ENCODE data around the gene SERINC3.
"Not testable (repeated sequence)": the region's sequence is repeated elsewhere in the genome, so short reads cannot be mapped to it uniquely, and the experiment has no call there.

SERINC3 gene

GRCh38 chr20:44489931-44490330 is 31.9 kb downstream of the SERINC3 start:
- no peak for DNase-seq

DNA sequence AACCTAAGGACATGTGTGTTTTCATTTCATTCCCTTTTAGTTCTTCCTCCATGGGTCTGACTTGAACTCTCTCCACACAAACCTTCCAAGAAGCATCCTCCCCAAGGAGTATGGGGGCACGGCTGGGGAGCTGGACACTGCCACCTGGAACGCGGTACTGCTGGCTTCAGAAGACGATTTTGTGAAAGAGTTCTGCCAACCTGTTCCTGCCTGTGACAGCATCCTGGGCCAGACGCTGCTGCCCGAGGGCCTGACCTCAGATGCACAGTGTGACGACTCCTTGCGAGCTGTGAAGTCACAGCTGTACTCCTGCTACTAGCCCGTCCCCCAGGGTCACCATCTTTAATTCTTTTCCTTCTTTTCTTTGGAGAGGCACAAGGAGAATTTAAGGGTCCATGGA is 32.6 kb downstream of the SERINC3 start:
- DNase-seq: no peak

DNA sequence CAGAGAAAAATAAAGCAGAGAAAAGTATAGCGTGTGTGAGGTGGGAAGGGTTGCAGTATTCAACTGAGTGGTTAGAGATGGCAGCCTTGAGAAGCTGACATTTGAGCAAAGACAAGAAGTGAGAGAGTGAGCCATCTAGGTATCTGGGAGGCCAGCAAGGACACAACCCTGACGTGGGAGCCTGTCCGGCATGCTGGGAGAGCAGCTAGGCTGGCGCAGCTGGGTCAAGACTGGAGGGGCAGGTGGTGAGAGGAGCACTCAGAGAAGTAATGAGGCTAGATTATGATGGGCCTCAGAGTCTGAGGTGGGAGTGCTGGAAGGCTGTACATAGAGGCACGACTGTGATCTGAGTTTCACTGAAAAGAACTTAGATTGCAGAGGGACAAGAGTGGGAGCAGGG is 33.3 kb downstream of the SERINC3 start:
- DNase-seq: no peak

- DNase-seq: no peak
These were observed 36.1 kb downstream of the SERINC3 start for GRCh38 chr20:44485830-44486198.

- no peak for DNase-seq
These were observed 36.6 kb downstream of the SERINC3 start for GRCh38 chr20:44485078-44485829.

DNA sequence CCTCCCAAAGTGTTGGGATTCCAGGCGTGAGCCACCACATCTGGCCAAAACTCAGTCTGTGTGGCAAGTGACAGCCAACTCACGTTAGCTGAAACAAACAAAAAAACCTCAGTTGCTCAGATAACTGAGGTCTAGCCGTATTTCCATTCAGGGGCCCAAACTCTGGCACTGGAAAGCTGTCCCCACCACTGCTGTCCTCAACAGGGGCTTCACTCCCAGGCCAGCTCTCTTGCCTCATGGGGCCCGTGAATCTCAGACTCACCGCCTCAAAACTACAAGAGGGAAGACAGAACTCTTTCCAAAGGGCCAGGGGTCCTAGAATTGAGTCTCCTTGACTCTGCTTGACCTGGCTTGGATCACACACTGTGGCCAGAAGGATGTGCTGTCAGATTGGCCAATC is 38.8 kb downstream of the SERINC3 start:
- DNase-seq: no peak

DNA sequence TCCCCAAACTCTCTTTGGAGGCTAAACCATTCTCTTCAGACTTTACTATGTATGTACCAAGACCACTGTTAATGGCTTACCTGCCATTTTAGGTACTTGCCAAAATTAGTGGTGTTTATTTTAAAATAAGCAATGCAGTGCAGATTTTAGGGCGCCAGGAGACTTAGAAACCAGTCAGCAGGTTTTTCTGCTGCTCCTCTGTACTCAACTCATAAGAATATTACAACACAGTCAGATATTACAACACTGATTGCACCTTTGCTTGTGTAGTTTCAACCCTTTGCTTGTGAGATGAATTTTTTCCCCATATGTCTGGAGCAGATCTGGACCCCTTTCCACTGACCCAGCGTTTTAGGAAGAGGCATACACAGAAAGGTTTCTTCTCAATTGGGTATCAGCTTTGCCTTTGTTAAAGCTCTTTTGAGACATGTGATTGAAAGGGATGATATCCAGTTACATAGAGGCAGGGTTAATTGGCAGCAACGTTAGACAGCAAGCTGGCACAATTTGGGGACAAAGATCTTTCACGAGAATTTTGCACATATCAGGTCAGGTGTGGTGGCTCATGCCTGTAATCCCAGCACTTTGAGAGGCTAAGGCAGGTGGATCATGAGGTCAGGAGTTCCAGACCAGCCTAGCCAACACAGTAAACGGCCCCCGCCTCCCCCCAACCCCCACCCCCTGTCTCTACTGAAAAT is 40.0 kb downstream of the SERINC3 start:
- DNase-seq: no peak

GRCh38 chr20:44480097-44480496 is 41.8 kb downstream of the SERINC3 start:
- no peak for DNase-seq

DNA sequence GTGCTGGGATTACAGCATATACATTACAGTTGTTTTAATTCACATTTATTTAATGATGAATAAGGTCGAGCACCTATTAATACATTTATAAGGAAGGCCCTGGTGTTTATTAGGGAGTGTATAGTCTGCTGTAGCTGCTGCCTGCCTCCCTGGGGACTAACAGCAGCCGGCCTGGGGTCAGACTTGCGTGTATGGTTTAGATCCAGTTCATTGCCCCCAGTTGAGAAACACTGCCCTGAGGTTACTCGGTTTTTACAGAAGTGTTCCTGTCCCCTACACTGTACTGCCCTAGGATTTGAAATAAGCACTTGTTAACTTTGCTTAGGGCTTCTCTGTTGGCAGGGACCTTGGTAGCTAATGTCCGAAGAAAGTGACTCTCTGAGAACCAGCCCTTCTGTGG is 42.2 kb downstream of the SERINC3 start:
- DNase-seq: no peak

- no peak for DNase-seq
These were observed 43.7 kb downstream of the SERINC3 start for GRCh38 chr20:44478206-44478605.

- DNase-seq: no peak
These were observed 44.7 kb downstream of the SERINC3 start for GRCh38 chr20:44477151-44477550.

DNA sequence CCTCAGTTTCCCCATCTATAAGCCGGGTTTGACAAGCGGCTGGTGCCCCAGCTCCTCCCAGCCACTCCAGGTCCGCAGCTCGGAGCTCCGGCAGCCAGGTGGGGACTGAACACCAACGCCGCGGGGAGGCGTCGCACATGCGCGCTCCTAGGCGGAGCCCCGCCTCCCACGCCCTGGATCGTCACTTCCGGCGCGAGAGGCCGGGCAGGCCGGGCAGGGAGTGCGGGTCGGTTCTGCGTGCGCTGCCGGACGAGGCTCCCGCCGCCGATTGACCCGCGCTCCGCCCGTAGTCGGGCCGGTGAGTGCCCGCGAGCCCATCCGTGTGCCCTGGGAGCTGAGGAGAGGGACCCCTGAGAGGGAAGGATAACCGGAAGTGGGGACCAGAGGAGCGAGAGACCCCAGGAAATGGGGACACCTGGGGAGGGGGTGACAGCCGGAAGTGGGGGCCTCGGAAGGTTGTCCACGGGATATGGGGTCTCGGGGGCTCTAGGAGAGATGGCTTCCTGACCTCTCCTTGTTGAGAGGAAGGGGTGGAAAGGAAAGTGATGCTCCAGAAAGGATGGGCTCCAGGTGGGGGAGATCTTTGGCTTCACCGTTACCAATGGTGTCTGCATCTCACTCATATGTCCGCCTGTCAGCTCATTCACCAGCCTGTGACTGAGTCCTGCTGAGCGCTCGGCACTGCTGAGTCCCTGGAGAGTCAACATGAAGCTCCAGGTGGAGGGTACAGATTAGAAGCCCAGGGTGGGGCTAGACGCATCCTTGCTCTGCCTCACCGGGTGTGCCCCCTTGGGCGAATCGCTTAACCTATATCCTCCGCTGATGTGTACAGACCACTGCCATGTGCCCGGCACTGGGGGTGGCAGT is 45.9 kb downstream of the SERINC3 start, which contains the start of gene TTPAL:
TTPAL (plus strand) TSS at position 181 of the 867 bp plus-strand sequence. CDS start 4,126 bp downstream, outside the sequence.
- DNase-seq: peak; percentile 94

GRCh38 chr20:44475372-44475693 is 46.5 kb downstream of the SERINC3 start:
- no peak for DNase-seq

- not testable (repeated sequence) for DNase-seq
These were observed 49.6 kb downstream of the SERINC3 start for GRCh38 chr20:44472283-44472682.

DNA sequence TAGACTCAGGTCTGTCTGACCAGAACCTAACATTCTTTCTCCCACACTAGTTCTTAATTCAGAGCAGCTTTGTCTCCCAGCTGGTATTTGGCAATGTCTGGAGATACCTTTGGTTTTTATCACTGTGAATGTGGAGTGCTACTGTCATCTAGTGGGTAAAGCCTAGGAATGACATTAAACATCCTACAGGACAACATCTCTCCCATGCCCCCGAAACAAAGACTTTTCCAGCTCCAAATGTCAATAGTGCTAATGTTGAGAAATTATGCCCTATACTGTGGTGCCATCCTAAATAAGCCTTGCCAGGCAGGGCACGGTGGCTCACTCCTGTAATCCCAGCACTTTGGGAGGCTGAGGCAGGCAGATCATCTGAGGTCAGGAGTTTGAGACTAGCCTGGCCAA is 50.4 kb downstream of the SERINC3 start:
- DNase-seq: peak; percentile 49

GRCh38 chr20:44470327-44470726 is 51.5 kb downstream of the SERINC3 start:
- DNase-seq: no peak

DNA sequence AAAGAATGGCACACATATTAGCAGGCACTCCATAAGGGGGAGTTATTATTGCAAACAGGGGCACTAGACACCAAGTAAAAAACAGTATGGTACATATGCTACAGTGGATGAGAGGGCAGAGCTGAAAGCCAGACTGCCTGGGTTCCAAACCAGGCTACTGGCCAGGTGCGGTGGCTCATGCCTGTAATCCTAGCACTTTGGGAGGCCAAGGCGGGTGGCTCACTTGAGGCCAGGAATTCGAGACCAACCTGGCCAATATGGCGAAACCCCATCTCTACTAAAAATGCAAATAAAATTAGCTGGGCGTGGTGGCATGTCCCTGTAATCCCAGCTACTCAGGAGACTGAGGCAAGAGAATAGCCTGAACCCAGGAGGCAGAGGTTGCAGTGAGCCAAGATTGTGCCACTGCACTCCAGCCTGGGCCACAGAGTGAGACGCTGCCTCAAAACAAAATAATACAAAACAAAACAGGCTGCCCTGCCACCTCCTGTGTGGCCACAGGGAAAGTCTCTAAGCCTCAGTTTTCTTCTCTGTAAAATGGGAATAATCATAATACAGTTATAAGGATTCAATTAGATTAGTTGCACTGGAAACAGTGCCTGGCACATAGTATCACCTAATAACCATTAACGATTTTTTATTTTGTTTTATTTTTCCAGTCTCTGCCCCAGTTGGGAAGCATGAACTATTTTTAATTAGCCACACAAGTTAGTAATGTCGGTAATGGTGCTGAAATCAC is 53.7 kb downstream of the SERINC3 start:
- no peak for DNase-seq

- no peak for DNase-seq
These were observed 54.5 kb downstream of the SERINC3 start for GRCh38 chr20:44467289-44467883.

- no peak for DNase-seq
These were observed 56.8 kb downstream of the SERINC3 start for GRCh38 chr20:44465001-44465560.

GRCh38 chr20:44464514-44464913 is 57.4 kb downstream of the SERINC3 start:
- DNase-seq: no peak

- DNase-seq: no peak
These were observed 58.4 kb downstream of the SERINC3 start for GRCh38 chr20:44463466-44463865.

GRCh38 chr20:44461803-44462174 is 60.1 kb downstream of the SERINC3 start:
- DNase-seq: no peak

All from hematopoietic multipotent progenitor cell treated with erythropoietin and hydrocortisone succinate and interleukin-3 and kit ligand, for 4 days (in vitro differentiated cells).